Embryonic facial prominence (tissue), 1 donor: ENCODE data around the gene HK3.
"Not testable (repeated sequence)": the region's sequence is repeated elsewhere in the genome, so short reads cannot be mapped to it uniquely, and the experiment has no call there.

ENCODE experiments used
- DNase-seq: peaks from one replicate; pipeline ENCODE4 v3.0.0-alpha.2; 2016; ENCODE audit errors: extremely low spot score

The HK3 gene

DNA sequence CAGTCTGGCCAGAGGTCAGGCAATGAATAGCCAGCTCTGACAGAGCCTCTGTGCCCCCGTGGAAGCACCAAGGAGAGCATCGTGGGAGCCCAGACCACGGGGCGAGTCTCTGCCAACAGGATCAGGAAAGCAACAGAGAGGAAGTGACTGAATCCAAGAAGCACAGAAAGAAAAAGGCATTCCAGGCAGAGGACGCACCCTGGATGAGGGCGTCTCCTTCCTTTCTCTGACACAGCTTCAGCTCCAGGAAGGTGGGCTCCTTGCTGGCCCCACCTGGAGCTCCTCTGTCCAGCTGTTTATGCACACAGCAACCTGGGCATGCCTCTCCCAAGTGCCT, 16.6 kb downstream of the HK3 start:
- no peak for DNase-seq

GRCh38 chr5:176881816-176882566, 17.2 kb downstream of the HK3 start:
- DNase-seq = no peak

DNA sequence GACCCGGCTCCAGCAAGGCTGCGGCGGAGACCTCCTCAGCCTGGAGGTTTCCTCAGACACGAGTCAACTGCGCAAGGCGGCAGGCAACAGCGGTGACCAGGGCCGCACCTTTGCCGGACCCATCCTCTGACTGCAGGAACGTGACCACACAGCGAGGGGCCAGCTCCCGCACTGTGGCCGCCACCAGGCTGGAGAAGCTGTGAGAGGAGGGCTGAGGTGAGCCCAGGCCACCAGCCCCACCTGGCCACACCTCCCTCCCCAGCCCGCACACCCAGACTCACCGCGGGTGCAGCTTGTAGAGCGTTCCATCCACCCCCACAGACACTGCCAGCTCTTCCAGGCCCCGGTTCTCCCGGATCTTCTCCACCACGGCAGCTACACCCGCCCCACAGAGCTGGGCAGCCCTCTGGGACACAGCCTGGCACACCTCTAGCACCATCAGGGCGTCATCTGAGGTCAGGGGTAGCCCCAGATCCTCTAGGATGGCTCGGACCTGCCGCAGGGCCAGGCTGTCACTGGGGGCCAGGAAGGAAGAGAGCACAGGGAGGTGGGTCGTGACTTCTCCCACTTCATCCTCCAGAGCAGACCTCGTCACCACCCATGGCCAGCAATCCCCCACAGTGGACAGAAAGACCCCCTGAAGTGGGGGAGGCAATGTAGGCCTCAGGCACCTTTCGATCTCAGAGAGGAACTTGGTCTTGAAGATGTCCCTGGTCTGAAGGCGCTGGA, 18.0 kb downstream of the HK3 start:
- DNase-seq = no peak

DNA sequence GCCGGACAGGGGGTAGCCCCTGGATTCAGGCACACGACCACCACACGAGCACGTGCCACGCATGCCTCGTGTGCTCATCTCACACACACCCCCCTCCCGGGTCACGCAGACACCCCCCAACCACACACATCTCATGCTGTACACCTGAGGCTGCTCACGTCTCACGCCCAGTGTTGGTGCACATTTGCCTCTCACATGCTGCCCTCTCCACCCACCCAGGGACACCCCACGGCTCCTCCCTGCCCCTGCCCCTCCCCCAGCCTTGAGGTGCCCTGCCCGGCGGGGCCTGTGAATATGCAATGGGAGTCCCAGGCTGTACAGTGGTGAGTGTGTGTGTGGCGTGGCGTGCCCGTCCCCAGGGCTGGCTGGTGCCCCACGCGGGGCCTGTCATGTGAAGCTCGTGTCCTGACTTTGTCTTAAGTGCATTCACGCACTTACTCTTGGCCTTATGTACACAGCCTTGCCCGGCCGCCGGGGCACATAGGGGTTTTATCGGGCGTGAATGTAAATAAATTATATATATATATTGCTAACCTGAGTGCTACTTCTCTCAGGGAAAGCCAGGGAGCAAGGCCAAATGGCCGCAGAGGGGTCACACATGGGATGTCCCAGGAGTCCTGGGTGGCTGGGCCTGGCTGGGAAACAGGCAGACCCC, 18.7 kb downstream of the HK3 start:
- DNase-seq = no peak

- DNase-seq = no peak
Observed at GRCh38 chr5:176879663-176880361, 19.3 kb downstream of the HK3 start.

DNA sequence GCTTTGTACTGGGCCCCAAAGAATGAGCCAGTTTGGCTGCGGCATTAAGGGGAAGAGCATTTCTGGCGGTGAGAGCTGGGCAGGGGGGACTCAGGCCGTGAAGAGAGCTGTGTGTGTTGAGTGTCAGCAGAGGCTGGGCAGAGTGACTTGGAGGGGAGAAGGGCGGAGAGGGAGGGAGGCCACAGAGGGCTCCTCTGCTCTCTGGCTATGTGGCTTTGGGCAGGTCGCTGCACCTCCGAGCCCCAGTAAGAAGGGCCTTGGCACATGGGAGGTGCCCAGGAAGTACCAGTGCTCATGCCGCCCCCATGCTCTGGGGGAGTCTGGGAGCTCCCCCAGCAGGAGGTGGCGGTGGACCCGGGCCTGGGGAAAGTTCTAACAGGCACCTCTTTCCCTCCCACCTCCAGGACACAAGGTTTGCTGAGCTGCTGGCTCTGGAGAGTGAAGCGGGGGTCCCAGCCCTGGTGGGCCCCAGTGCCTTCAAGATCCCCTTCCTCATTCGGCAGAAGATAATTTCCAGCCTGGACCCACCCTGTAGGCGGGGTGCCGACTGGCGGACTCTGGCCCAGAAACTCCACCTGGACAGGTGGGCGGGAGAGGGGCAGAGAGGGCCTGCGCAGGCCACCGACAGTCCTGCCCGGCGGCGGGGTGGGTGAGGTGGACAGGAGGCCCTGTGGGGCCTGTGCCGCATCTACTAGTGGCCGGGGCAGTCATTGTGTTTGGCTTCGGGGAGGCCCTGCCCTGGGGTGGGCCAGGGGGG, 20.1 kb downstream of the HK3 start:
- DNase-seq = no peak

DNA sequence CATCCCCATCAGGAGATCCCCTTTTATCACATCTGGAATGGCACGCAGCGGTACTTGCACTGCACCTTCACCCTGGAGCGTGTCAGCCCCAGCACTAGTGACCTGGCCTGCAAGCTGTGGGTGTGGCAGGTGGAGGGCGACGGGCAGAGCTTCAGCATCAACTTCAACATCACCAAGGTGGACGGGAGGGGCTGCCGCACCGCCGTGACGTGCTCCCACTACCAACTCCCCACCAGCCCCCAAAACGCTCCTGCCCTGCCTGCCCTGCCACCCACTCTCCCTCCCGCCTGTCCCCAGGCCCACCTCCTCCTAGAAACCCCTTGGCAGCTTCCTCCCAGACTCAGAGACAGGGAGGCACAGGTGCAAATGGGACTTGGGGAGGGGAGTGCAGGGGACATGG, 20.7 kb downstream of the HK3 start:
- DNase-seq = no peak

GRCh38 chr5:176877793-176878331, 21.3 kb downstream of the HK3 start:
- DNase-seq = no peak

- DNase-seq = no peak
Observed at GRCh38 chr5:176876506-176877431, 22.4 kb downstream of the HK3 start.

GRCh38 chr5:176875783-176876505, 23.2 kb downstream of the HK3 start:
- no peak for DNase-seq

DNA sequence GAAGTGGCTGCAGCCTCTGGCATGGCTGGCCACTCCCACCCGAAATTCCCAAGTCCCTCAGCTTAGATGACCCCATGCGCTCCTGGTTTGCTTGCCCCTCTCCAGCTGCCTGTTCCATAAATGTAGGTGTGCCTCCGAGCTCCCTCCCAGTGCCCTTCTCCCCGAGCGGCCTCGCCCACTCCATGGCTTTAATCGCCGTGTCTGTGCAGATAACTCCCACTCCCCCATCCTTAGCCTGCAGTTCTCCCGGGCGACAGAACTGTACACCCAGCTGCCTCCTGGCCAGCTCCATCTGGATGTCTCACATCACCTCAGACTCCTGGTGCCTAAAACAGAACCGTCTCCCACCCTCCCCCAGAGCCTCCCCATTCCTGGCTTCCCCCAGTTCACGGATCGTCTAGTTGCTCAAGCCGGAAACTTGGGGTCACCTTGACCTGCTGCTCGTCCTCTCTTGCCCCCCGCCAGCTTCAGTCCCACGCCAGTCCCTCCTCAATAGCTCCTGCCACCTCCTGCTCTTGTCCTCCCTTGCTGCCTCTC, 24.1 kb downstream of the HK3 start:
- no peak for DNase-seq

DNA sequence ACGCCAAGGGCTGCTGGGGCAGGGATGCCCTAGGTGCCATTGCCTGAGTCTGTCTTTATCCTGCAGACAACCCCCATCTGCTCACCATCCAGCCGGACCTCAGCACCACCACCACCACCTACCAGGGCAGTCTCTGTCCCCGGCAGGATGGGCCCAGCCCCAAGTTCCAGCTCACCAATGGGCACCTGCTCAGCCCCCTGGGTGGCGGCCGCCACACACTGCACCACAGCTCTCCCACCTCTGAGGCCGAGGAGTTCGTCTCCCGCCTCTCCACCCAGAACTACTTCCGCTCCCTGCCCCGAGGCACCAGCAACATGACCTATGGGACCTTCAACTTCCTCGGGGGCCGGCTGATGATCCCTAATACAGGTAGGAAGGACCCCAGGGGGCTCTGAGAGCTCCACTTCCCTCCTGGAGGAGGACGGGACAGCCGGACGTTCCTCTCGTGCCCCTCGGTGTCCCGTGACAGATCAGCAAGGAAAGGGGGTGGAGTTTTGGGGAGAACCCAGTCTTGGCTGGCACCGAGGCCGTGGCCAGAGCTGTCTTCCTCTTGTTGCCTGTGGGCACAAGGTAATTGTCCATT, 24.9 kb downstream of the HK3 start:
- DNase-seq = no peak

- no peak for DNase-seq
Observed at GRCh38 chr5:176873541-176874172, 25.5 kb downstream of the HK3 start.

GRCh38 chr5:176873011-176873410, 26.1 kb downstream of the HK3 start:
- DNase-seq = not testable (repeated sequence)

GRCh38 chr5:176872586-176872985, 26.6 kb downstream of the HK3 start:
- not testable (repeated sequence) for DNase-seq

DNA sequence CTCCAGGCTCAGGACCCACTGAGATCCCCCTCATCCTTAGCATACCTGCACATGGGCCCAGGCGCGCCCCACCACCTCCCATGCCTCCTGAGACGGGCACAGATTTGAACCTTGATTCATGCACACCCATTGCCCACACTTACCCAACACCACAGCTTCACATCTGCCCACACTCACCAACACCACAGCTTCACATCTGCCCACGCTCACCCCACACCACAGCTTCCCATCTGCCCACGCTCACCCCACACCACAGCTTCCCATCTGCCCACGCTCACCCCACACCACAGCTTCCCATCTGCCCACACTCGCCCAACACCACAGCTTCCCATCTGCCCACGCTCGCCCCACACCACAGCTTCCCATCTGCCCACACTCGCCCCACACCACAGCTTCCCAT, 28.5 kb downstream of the HK3 start:
- not testable (repeated sequence) for DNase-seq

DNA sequence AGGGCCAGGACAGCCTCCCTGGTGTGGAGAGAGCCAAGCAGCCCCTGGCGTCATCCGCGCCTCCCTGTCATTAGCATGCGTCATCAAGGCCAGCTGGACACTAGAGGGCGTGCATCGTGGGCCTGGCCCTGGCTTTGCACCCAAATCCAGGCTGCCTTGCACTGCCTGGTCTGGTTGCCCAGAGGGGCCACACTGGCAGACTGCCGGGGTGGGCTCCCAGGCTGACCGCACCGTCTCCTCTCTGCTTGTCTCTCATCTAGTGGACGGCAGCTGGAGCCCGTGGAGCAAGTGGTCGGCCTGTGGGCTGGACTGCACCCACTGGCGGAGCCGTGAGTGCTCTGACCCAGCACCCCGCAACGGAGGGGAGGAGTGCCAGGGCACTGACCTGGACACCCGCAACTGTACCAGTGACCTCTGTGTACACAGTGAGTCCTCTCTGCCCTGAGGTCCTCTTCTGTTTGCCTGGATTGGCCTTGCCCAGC, 29.0 kb downstream of the HK3 start:
- no peak for DNase-seq

DNA sequence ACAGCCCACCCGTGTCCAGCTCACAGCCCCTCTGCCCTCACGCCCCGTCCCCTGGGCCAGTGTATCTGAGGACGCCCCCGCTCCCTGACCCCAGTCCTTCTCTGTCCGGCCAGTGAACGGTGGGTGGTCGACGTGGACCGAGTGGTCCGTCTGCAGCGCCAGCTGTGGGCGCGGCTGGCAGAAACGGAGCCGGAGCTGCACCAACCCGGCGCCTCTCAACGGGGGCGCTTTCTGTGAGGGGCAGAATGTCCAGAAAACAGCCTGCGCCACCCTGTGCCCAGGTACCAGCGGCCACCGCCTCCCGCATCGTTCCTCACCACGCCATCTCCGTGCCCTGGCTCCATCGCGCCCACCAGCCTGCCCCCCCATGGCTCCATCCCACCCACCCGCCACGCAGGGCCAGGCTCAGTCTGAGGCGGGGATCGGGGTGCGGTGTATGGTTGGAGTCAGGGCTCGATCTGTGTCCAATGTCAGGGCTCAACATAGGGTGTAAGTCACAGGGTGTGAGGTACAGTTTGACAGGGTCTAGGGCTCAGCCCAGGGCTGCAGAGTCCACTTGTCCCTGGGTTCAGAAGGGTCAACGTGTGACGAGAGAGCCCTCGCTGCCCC, 29.5 kb downstream of the HK3 start:
- DNase-seq = no peak
